GM23338 (cell line): ENCODE data around the gene CADPS2. TPM values are rescaled to one million over a fixed set of nuclear protein-coding genes. Genes with fewer than 3 reads are reported as not detected.

Experiments used
- ATAC-seq: fragments of 200-7000 bp; cut with Tn5 transposase; 3 replicates; pipeline ENCODE4 v1.9.1; 2020
- DNase-seq: peaks from one replicate; pipeline ENCODE4 v3.0.0-alpha.2; 2015; ENCODE audit warnings: low spot score
- H2AFZ ChIP-seq: fragments of 200-600 bp; sonication (generic); 2 replicates; pipeline ENCODE4 v1.8.0; 2016; ENCODE audit warnings: antibody characterized with exemption, mild to moderate bottlenecking, moderate library complexity
- H3F3A ChIP-seq: fragments of 200-600 bp; sonication (generic); replicated peaks from 2 replicates; pipeline ENCODE4 v1.8.0; 2017; ENCODE audit warnings: antibody characterized with exemption, mixed run types, low read depth
- H3K27ac ChIP-seq: fragments of 200-600 bp; sonication (generic); 2 replicates; pipeline ENCODE4 v1.6.1; 2016; ENCODE audit warnings: low read depth
- H3K27me3 ChIP-seq: fragments of 200-600 bp; sonication (generic); 2 replicates; pipeline ENCODE4 v1.8.0; 2016; ENCODE audit warnings: mild to moderate bottlenecking, mixed run types, moderate library complexity; ENCODE audit not compliant: insufficient read depth
- H3K36me3 ChIP-seq: fragments of 200-600 bp; sonication (generic); 2 replicates; pipeline ENCODE4 v1.8.0; 2016; ENCODE audit warnings: mild to moderate bottlenecking; ENCODE audit not compliant: insufficient read depth
- H3K4me1 ChIP-seq: fragments of 200-600 bp; sonication (generic); 2 replicates; pipeline ENCODE4 v1.8.0; 2016; ENCODE audit warnings: mild to moderate bottlenecking, moderate library complexity; ENCODE audit not compliant: insufficient read depth
- H3K4me2 ChIP-seq: fragments of 200-600 bp; sonication (generic); 2 replicates; pipeline ENCODE4 v1.7.1; 2017; ENCODE audit warnings: mixed run types
- H3K4me3 ChIP-seq: fragments of 200-600 bp; sonication (generic); 2 replicates; pipeline ENCODE4 v1.6.1; 2016; ENCODE audit warnings: mixed run types
- H3K79me2 ChIP-seq: fragments of 200-600 bp; sonication (generic); replicated peaks from 2 replicates; pipeline ENCODE4 v1.8.0; 2017; ENCODE audit warnings: mild to moderate bottlenecking; ENCODE audit not compliant: insufficient read depth
- H3K9me2 ChIP-seq: fragments of 200-600 bp; sonication (generic); 2 replicates; pipeline ENCODE4 v1.8.0; 2017; ENCODE audit not compliant: insufficient read depth
- H4K20me1 ChIP-seq: fragments of 200-600 bp; sonication (generic); replicated peaks from 2 replicates; pipeline ENCODE4 v1.8.0; 2017; ENCODE audit warnings: mild to moderate bottlenecking; ENCODE audit not compliant: insufficient read depth
- H3K27ac Mint-ChIP-seq: 2 replicates; pipeline ENCODE4 v1.8.0; 2020; ENCODE audit warnings: inconsistent platforms, mild to moderate bottlenecking, moderate library complexity, mixed read lengths
- H3K27me3 Mint-ChIP-seq: 3 replicates; pipeline ENCODE4 v1.8.0; 2022; ENCODE audit warnings: low read depth, mild to moderate bottlenecking, moderate library complexity, mixed read lengths, inconsistent platforms; ENCODE audit not compliant: insufficient read depth, poor library complexity
- H3K36me3 Mint-ChIP-seq: 3 replicates; pipeline ENCODE4 v1.8.0; 2021; ENCODE audit warnings: low read depth, mild to moderate bottlenecking, inconsistent platforms, moderate library complexity, mixed read lengths
- H3K4me1 Mint-ChIP-seq: 3 replicates; pipeline ENCODE4 v1.8.0; 2020; ENCODE audit warnings: mild to moderate bottlenecking, inconsistent platforms, mixed read lengths
- H3K4me3 Mint-ChIP-seq: 3 replicates; pipeline ENCODE4 v1.8.0; 2021; ENCODE audit warnings: moderate library complexity, mild to moderate bottlenecking, inconsistent platforms, mixed read lengths
- H3K9me3 Mint-ChIP-seq: 3 replicates; pipeline ENCODE4 v1.8.0; 2020; ENCODE audit warnings: moderate library complexity, mild to moderate bottlenecking, inconsistent platforms, mixed read lengths
- CREB1 ChIP-seq: fragments of 250-450 bp; sonication (Bioruptor Pico); IDR thresholded peaks from 2 replicates; pipeline ENCODE4 v1.5.0; 2020; ENCODE audit warnings: low read depth, mild to moderate bottlenecking, moderate library complexity
- EZH2 ChIP-seq: fragments of 200-600 bp; sonication (generic); IDR thresholded peaks from one replicate; pipeline ENCODE4 v1.8.0; 2017; ENCODE audit warnings: antibody characterized with exemption, mild to moderate bottlenecking, low read depth; ENCODE audit not compliant: unreplicated experiment
- EZH2phosphoT487 ChIP-seq: fragments of 200-600 bp; sonication (generic); IDR thresholded peaks from one replicate; pipeline ENCODE4 v1.8.1; 2018; ENCODE audit warnings: antibody characterized with exemption; ENCODE audit not compliant: unreplicated experiment
- JUNB ChIP-seq: IDR thresholded peaks from one replicate; pipeline ENCODE4 v1.6.1; 2016; ENCODE audit warnings: antibody characterized with exemption; ENCODE audit not compliant: unreplicated experiment
- NANOG ChIP-seq: IDR thresholded peaks from 2 replicates; pipeline ENCODE4 v1.6.1; 2016; ENCODE audit warnings: antibody characterized with exemption, borderline replicate concordance
- POLR2AphosphoS5 ChIP-seq: IDR thresholded peaks from 2 replicates; pipeline ENCODE4 v1.6.1; 2016; ENCODE audit warnings: antibody characterized with exemption, low read depth
- STAT1 ChIP-seq: IDR thresholded peaks from one replicate; pipeline ENCODE4 v1.6.1; 2016; ENCODE audit warnings: antibody characterized with exemption; ENCODE audit not compliant: unreplicated experiment
- ZNF114 ChIP-seq: fragments of 250-450 bp; sonication (Bioruptor Pico); IDR thresholded peaks from 2 replicates; pipeline ENCODE4 v1.5.0; 2020; ENCODE audit warnings: mild to moderate bottlenecking, moderate library complexity
- ZNF331 ChIP-seq: fragments of 250-450 bp; sonication (Bioruptor Pico); IDR thresholded peaks from 2 replicates; pipeline ENCODE4 v1.5.0; 2020; ENCODE audit warnings: low read depth, mild to moderate bottlenecking, moderate library complexity
- polyA plus RNA-seq: library from polyadenylated mRNA; unstranded; fragments of >200 nt; fragmentation: Nextera tagmentation; extraction: Ambion mirVana; gene quantifications from 2 replicates; pipeline ENCODE4 v1.2.1, GENCODE V29; 2016
- total RNA-seq: library from RNA; depleted of rRNA; stranded (reverse); fragments of >200 nt; shearing (Covaris generic); gene quantifications from 2 replicates; pipeline ENCODE4 v1.2.3, GENCODE V29; 2014
- TF ChIP-seq, protein P1 (sequence below): IDR thresholded peaks from one replicate; pipeline ENCODE4 v1.6.1; 2018; ENCODE audit warnings: antibody characterized with exemption; ENCODE audit not compliant: unreplicated experiment
- TF ChIP-seq, protein P2 (sequence below), 2 experiments: fragments of 200-600 bp in 1 of 2; sonication (generic) in 1 of 2; conservative IDR thresholded peaks; 2 replicates each; pipeline versions ENCODE4 v1.5.1 to v1.6.1; 2016 to 2017; ENCODE audit warnings: antibody characterized with exemption in 2 of 2, low read depth in 2 of 2, mild to moderate bottlenecking in 2 of 2, moderate library complexity in 1 of 2
- TF ChIP-seq, protein P3 (sequence below): fragments of 250-450 bp; sonication (Bioruptor Pico); IDR thresholded peaks from 2 replicates; pipeline ENCODE4 v1.5.0; 2020; ENCODE audit warnings: mild to moderate bottlenecking, moderate library complexity
- TF ChIP-seq, protein P4 (sequence below): IDR thresholded peaks from 2 replicates; pipeline ENCODE4 v1.6.1; 2016; ENCODE audit warnings: antibody characterized with exemption

Gene CADPS2
- total and polyA plus RNA-seq, 2 experiments from 2014 or later, result 16.3 to 36.9 TPM

DNA sequence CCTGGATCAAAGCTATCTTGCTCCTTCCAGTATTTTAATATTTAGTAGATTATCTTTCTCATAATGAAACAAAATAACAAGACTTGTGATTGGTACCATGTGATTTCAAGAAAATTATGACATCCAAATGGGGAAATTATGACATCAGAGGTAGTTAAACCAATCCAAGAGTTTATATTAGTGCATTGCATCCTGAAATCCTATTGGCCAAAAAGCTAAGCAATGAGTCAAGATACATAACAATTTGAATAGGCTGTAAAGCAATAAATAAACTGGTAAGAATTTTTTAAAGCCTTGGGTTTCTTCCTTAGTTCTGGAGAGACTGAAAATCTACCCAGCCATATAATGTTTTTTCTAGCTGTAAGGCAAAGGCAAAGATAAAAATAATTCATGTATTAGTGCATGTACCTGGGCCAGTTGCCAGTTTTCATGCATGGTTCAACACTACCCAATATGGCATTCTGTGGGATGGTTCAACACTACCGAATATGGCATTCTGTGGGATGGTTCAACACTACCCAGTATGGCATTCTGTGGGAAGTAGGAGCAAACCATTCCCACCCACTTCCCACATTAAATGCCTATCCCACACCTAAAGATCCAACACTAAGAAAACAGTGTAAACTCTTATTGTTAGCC, 183.3 kb downstream of the CADPS2 start, which contains the start of gene RNF148:
Gene RNF148 (minus strand): TSS at position 51 of the 639 bp plus-strand sequence. CDS start 172 bp downstream, outside the sequence.
- Histone ChIP-seq H3K36me3 (no peaks in the 10 kb centered on the region), H3F3A (no peaks in the 10 kb centered on the region), H3K27ac (no peak within 1 kb of the TSS), H3K27me3 (no peaks in the 10 kb centered on the region), H3K9me2 (no peaks in the 10 kb centered on the region), H3K4me3 (no peak within 1 kb of the TSS), H3K79me2 (0 out of 2 replicates have a peak, but pooled peaks cover 3% of the 10 kb centered on the region), H2AFZ (no peak within 1 kb of the TSS), H3K4me2 (no peak within 1 kb of the TSS), H3K4me1 (peaks cover 3% of the 10 kb centered on the region; the same call in 1 of the 2 replicates), H4K20me1 (no peaks in the 10 kb centered on the region)
- peaks cover 7% of the 10 kb centered on the region; the same call in 2 of the 3 replicates for H3K36me3 Mint-ChIP-seq
- H3K4me3 Mint-ChIP-seq, result no peak within 1 kb of the TSS
- no peak for TF ChIP-seq NANOG
- TF ChIP-seq, protein P1, sequence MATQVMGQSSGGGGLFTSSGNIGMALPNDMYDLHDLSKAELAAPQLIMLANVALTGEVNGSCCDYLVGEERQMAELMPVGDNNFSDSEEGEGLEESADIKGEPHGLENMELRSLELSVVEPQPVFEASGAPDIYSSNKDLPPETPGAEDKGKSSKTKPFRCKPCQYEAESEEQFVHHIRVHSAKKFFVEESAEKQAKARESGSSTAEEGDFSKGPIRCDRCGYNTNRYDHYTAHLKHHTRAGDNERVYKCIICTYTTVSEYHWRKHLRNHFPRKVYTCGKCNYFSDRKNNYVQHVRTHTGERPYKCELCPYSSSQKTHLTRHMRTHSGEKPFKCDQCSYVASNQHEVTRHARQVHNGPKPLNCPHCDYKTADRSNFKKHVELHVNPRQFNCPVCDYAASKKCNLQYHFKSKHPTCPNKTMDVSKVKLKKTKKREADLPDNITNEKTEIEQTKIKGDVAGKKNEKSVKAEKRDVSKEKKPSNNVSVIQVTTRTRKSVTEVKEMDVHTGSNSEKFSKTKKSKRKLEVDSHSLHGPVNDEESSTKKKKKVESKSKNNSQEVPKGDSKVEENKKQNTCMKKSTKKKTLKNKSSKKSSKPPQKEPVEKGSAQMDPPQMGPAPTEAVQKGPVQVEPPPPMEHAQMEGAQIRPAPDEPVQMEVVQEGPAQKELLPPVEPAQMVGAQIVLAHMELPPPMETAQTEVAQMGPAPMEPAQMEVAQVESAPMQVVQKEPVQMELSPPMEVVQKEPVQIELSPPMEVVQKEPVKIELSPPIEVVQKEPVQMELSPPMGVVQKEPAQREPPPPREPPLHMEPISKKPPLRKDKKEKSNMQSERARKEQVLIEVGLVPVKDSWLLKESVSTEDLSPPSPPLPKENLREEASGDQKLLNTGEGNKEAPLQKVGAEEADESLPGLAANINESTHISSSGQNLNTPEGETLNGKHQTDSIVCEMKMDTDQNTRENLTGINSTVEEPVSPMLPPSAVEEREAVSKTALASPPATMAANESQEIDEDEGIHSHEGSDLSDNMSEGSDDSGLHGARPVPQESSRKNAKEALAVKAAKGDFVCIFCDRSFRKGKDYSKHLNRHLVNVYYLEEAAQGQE, result no peak
- TF ChIP-seq, protein P2, sequence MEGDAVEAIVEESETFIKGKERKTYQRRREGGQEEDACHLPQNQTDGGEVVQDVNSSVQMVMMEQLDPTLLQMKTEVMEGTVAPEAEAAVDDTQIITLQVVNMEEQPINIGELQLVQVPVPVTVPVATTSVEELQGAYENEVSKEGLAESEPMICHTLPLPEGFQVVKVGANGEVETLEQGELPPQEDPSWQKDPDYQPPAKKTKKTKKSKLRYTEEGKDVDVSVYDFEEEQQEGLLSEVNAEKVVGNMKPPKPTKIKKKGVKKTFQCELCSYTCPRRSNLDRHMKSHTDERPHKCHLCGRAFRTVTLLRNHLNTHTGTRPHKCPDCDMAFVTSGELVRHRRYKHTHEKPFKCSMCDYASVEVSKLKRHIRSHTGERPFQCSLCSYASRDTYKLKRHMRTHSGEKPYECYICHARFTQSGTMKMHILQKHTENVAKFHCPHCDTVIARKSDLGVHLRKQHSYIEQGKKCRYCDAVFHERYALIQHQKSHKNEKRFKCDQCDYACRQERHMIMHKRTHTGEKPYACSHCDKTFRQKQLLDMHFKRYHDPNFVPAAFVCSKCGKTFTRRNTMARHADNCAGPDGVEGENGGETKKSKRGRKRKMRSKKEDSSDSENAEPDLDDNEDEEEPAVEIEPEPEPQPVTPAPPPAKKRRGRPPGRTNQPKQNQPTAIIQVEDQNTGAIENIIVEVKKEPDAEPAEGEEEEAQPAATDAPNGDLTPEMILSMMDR (conservative IDR thresholded peaks at IDR 0.05; ENCODE audit: low read depth in 2 of 2), result no peak
- TF ChIP-seq, protein P3, sequence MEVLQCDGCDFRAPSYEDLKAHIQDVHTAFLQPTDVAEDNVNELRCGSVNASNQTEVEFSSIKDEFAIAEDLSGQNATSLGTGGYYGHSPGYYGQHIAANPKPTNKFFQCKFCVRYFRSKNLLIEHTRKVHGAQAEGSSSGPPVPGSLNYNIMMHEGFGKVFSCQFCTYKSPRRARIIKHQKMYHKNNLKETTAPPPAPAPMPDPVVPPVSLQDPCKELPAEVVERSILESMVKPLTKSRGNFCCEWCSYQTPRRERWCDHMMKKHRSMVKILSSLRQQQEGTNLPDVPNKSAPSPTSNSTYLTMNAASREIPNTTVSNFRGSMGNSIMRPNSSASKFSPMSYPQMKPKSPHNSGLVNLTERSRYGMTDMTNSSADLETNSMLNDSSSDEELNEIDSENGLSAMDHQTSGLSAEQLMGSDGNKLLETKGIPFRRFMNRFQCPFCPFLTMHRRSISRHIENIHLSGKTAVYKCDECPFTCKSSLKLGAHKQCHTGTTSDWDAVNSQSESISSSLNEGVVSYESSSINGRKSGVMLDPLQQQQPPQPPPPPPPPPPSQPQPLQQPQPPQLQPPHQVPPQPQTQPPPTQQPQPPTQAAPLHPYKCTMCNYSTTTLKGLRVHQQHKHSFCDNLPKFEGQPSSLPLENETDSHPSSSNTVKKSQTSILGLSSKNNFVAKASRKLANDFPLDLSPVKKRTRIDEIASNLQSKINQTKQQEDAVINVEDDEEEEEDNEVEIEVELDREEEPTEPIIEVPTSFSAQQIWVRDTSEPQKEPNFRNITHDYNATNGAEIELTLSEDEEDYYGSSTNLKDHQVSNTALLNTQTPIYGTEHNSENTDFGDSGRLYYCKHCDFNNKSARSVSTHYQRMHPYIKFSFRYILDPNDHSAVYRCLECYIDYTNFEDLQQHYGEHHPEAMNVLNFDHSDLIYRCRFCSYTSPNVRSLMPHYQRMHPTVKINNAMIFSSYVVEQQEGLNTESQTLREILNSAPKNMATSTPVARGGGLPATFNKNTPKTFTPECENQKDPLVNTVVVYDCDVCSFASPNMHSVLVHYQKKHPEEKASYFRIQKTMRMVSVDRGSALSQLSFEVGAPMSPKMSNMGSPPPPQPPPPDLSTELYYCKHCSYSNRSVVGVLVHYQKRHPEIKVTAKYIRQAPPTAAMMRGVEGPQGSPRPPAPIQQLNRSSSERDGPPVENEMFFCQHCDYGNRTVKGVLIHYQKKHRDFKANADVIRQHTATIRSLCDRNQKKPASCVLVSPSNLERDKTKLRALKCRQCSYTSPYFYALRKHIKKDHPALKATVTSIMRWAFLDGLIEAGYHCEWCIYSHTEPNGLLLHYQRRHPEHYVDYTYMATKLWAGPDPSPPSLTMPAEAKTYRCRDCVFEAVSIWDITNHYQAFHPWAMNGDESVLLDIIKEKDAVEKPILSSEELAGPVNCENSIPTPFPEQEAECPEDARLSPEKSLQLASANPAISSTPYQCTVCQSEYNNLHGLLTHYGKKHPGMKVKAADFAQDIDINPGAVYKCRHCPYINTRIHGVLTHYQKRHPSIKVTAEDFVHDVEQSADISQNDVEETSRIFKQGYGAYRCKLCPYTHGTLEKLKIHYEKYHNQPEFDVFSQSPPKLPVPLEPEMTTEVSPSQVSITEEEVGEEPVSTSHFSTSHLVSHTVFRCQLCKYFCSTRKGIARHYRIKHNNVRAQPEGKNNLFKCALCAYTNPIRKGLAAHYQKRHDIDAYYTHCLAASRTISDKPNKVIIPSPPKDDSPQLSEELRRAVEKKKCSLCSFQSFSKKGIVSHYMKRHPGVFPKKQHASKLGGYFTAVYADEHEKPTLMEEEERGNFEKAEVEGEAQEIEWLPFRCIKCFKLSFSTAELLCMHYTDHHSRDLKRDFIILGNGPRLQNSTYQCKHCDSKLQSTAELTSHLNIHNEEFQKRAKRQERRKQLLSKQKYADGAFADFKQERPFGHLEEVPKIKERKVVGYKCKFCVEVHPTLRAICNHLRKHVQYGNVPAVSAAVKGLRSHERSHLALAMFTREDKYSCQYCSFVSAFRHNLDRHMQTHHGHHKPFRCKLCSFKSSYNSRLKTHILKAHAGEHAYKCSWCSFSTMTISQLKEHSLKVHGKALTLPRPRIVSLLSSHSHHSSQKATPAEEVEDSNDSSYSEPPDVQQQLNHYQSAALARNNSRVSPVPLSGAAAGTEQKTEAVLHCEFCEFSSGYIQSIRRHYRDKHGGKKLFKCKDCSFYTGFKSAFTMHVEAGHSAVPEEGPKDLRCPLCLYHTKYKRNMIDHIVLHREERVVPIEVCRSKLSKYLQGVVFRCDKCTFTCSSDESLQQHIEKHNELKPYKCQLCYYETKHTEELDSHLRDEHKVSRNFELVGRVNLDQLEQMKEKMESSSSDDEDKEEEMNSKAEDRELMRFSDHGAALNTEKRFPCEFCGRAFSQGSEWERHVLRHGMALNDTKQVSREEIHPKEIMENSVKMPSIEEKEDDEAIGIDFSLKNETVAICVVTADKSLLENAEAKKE (CRISPR knock-in tag), result no peak
- TF ChIP-seq JUNB, result no peak
- TF ChIP-seq EZH2phosphoT487, result no peak
- TF ChIP-seq, protein P4, sequence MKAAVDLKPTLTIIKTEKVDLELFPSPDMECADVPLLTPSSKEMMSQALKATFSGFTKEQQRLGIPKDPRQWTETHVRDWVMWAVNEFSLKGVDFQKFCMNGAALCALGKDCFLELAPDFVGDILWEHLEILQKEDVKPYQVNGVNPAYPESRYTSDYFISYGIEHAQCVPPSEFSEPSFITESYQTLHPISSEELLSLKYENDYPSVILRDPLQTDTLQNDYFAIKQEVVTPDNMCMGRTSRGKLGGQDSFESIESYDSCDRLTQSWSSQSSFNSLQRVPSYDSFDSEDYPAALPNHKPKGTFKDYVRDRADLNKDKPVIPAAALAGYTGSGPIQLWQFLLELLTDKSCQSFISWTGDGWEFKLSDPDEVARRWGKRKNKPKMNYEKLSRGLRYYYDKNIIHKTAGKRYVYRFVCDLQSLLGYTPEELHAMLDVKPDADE, result no peak
- no peak for TF ChIP-seq CREB1
- TF ChIP-seq ZNF331 (CRISPR knock-in tag), result no peak
- TF ChIP-seq POLR2AphosphoS5, result no peak
- TF ChIP-seq EZH2, result no peak
- no peak for TF ChIP-seq STAT1
- no peak for TF ChIP-seq ZNF114 (CRISPR knock-in tag)
- H3K4me1 Mint-ChIP-seq, result peaks cover 5% of the 10 kb centered on the region; the same call in 1 of the 3 replicates
- DNase-seq (no peak), ATAC-seq (no peak)
- H3K9me3 Mint-ChIP-seq, result no peaks in the 10 kb centered on the region
- H3K27me3 Mint-ChIP-seq, result no peaks in the 10 kb centered on the region
- H3K27ac Mint-ChIP-seq, result no peak within 1 kb of the TSS
